ENCODE data around the gene PRORP. TPM values are rescaled to one million over a fixed set of nuclear protein-coding genes. Genes with fewer than 3 reads are reported as not detected.

Gene PRORP
- total RNA-seq (2022; extraction: Qiagen RNA extraction) = 33.6 to 42.9 TPM (median 35.5 TPM) in 5 replicates

DNA sequence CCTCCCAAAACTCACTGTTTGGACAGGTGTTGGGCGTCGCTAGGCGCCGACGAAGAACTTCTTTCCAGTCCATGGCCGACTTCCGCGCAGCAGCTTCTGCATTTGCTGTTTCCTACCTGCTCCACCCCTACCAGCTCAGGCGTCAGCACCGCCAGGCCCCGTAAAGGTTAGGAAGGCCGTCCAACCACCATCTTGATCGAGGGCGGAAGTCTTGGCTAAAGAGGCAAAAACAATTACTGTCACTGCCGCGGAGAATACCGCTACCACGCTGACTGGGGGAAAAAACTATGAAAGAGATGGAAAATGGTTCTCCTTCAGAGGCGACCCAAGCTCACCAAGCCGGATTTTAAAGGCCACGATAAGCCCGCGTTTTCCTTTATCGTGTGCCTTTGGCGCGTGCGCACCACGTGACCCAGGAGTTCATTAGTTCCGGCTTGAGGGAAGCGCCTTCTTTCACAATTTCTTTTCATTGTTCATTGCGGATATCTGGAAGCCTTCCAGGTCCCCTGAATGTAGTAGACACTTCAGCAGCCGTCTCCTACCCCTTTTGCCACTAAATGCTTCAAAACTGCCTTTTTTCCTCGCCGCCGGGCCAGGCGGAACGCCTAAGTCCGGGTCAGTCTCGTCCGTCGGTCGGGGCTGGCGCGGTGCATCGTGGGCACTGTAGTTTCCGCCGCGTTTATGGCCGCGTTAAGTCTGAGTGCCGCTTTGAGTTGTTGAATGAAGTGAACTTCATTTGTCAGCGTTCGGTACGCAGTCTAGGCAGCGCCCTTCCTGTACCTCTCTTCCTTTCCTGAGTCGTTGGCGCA is at the start of gene PRORP, which contains the start of gene PPP2R3C:
Gene PRORP (plus strand): TSS at position 666 of the 809 bp plus-strand sequence. CDS start 694 bp downstream, outside the sequence.
Gene PPP2R3C (minus strand): TSS at position 104 of the 809 bp plus-strand sequence. CDS start 31 bp downstream, at position 73.

Other genes starting within 250 kb of the PRORP start
- 21.4 to 36.4 TPM (median 23.6 TPM) in 5 replicates for gene BAZ1A, start 247.2 kb upstream of the PRORP start, total RNA-seq (2022; extraction: Qiagen RNA extraction)
- gene SRP54, start 139.6 kb upstream of the PRORP start, total RNA-seq (2022; extraction: Qiagen RNA extraction) = 56.4 to 72.8 TPM (median 57.8 TPM) in 5 replicates
- 106 to 115 TPM (median 114 TPM) in 5 replicates for gene FAM177A1, start 76.3 kb upstream of the PRORP start, total RNA-seq (2022; extraction: Qiagen RNA extraction)
- gene PPP2R3C, start 562 bp upstream of the PRORP start, total RNA-seq (2022; extraction: Qiagen RNA extraction) = 27.0 to 30.1 TPM (median 29.0 TPM) in 5 replicates
- gene PSMA6, start 169.8 kb downstream of the PRORP start, total RNA-seq (2022; extraction: Qiagen RNA extraction) = 274 to 319 TPM (median 290 TPM) in 5 replicates

All from A549 treated with Hydrocortisone at 1 μM for 4 hours (cell line).